Measurements from ENCODE around the gene CACNG4.

CACNG4 gene

DNA sequence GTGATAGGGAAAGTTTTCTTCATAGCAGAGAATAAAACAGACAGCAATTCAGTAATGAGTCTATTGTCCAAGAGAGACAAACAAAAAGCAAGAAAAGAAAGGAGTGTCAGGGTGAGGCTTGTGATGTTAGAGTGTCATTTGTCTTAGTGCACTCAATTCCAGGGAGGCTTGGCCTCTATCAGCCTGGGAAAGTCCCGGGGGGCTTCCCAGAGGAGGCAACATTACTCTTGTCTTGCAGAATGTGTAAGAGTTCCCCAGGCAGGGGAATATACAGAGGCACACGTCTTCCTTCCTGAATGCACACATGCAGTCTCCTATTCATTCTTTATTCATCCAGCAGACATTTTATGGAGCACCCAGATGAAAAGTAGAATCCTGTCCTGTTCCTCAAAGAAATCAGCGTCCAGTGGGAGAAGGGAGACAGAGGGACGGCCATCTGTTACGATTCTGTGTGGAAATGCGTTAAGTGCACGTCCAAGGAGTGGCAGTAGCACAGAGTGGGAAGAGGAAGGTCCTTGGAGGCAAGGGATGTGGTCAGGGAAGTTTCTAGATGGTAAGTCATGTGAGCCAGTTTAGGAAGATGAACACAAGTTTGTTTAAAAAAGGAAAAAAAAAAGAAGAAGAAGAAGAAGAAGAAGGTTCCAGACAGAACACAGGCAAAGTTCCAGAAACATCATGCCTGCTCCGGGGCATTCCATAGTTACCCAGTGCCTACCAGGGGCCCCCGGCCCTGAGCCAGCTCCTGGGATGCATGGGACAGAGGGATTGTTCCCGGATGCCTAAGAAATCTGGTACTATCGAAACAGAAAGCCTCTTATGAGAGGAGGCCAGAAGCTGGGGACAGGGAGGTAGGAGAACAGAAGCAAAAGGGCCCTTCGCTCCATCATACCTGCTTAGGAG, 21.1 kb downstream of the CACNG4 start:
- no peak for DNase-seq (ENCODE audit: low spot score)

DNA sequence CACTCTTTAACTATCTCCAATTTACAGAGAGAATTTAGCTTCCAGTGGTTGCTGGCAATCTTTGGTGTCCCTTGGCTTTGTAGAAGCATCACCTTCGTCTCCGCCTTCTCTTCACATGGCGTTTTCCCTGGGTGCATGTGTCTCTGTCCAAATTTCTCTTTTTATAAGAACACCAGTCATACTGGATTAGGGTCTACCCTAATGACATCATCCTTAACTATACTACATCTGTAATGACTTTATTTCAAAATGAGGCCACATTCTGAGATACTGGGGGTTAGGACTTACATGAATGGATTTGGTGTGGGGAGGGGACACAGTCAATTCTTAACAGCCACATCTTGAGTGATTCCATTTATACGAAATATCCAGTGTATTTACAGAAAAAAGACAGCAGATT, 22.2 kb downstream of the CACNG4 start:
- no peak for DNase-seq (ENCODE audit: low spot score)

DNA sequence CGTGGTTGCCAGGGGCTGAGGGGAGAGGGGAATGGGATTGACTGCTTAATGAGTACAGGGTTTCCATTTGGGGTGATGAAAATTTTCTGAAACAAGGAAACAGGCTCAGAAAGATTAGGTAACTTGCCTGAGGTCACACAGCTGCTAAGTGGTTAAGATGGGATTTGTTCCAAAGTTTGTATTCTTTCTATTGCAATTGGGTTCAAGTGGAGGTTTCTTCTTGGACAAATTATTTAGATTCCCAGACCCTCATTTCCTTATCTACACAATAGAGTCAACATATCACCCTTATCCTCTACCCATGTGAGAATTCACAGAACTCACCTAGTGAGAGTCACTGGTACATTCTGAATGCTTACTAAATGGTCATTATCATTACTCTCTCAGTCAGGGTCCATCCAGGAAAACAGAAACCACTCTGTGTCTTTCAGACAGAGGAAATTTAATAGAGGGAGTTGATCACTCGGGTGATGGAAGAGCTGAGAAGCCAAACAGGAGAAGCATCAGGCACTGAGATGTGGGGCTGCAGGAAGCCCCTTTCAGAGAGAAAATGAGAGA, 22.6 kb downstream of the CACNG4 start:
- no peak for DNase-seq (ENCODE audit: low spot score)

DNA sequence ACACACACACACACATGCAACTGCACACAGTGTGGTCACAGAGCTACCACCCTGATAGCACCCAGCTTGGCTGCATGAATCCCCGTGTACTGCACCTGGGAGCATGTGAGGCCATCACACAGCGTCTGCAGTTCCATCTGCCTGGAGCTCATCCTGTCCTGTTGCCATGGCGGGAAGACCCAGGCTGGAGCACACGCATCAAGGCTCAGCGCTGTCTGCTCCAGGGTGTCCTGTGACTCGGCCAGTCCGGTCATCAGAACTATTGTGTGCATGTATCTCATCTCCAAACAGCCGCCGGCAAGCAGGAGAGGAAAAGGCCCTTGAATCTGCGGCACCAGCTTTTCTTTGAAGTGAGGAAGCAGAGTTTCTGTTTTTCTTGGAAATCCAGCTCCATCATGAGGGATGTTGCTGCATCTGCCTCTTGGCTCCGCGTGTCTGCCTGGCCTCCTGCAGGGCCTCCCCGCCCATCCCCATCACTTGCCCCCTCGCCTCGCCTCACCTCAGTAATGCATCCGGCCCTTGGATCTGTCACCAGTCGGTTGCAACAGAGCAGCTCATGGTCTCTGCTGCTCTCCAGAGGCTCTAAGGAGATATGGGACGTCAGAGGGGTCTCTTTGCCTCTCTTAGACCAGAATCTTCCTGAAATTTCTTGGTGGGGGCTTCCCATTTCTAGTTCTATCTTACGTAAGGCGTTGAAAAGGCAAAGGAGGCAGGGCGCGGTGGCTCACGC, 23.7 kb downstream of the CACNG4 start:
- no peak for DNase-seq (ENCODE audit: low spot score)

DNA sequence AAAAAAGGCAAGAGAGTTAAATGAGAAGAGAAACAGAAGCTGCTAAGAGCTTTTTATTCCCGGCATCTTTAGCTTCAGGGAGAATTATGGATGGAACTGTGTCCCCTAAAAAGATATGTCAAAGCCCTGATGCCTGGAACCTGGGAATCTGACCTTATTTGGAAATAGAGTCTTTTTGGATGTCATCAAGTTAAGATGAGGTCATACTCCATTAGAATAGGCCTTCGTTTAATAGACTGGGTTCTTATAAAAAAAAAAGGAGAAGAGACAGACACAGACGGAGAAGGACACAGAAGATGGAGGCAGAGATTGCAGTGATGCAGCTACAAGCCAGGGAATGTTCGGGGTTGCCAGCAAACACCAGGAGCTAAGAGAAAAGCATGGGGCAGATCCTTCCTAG, 24.6 kb downstream of the CACNG4 start:
- no peak for DNase-seq (ENCODE audit: low spot score)

DNA sequence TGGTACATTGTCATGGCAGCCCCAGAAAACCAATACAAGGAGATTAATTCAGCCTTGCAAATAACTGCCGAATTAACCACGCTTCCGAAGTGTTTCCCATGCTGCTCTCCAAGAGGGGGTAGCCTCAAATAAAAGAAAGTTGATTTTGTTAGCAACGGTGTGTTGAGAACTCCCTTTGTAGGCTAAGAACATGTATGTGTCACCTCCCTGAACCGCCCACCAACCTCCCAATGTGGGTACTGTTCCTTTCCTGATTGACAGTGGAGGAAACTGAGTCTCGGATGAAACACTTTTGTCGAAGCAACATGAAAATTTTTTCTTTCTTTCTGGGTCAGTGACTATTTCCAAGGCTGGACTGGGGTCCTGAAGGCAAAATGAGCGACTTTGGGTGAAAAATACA, 25.1 kb downstream of the CACNG4 start:
- no peak for DNase-seq (ENCODE audit: low spot score)

DNA sequence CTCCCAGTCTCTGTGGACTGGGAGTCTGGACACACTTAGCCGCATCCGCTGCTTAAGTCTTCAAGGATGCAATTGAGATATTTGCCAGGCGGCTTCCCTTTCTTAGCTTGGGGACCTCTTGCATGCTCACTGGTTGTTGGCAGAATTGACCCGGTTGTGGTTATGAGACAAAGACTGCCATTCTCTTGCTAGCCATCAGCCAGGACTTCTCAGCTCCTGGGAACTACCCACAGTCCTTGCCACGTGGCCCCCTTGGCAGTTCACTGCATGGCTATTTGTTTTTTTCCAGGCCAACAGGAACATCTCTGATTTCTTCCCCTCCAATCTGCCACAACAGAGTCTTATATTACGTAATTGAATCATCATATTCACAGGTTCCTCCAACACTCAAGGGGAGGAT, 25.5 kb downstream of the CACNG4 start:
- DNase-seq (ENCODE audit: low spot score), result no peak

DNA sequence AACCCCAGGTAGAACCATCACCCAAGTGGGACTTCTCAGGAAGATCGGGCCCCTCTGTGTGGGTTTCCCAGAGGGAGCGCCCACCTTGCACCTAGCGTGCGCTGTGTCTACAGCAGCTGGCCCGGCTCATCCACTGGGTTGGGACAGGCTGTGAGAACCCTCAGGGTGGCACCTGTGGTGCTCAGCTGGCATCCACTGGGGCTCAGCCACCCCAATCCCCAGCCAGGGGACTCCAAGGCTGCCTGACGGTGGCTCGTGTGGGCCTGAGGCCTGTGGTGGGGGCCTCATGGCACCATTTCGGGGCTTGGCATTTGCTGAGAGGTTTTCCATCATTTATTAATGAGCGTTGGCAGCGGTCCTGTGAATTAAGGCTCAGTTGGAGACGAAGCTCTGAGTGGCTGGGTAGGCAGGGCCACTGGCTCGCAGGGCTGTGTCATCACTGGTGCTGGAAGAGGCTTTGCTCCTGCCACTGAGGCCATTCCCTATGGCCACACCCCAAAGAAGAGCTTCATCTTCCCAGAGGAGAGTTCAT, 28.5 kb downstream of the CACNG4 start:
- no peak for DNase-seq (ENCODE audit: low spot score)

DNA sequence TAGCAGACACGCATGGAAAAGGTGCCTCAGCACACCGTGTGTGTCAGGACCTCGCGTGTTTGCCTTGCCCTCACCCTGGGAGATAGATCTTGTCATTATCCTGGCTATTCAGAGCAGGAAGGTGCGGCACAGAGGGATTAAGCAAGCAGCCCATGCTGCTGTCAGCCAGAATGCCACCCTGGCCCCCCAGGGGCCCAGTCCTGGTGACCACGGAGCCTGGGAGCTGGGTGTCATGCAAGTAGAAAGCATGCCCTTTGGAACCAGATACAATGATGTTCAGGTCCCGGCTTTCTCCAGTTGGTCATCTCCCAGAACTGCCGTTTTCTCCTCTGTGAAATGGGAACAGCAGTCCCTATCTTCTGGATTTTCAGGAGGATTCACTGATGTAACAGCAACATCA, 29.9 kb downstream of the CACNG4 start:
- DNase-seq (ENCODE audit: low spot score), result no peak

DNA sequence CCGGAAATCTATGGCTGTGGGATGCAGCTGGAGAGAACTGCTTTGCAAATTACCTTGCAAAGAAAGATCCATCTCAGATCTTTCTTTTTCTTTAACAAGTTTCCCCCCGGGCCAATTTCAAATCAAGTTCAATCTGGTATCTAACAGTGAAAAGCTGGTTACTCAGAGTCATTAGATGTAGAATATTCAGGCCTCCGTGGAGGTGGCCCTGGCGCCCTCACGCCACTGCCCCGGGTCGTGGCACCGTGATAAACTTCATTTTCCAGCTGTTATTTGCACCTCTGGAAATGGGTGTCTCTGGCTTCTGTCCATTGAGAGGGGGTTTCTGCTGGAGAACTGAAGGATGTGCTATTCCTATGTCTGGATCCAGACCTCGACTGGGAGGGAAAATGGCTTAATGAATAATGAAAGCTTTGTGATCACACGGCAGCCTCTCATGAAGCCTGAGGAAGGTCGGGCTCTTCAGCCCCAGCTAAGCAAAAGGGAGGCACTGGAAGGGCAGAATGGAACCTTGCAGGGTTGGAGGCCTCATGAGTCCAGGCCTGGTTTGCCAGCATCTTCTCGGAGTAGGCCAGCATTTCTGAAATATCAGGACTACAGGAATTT, 30.5 kb downstream of the CACNG4 start:
- DNase-seq (ENCODE audit: low spot score), result no peak

DNA sequence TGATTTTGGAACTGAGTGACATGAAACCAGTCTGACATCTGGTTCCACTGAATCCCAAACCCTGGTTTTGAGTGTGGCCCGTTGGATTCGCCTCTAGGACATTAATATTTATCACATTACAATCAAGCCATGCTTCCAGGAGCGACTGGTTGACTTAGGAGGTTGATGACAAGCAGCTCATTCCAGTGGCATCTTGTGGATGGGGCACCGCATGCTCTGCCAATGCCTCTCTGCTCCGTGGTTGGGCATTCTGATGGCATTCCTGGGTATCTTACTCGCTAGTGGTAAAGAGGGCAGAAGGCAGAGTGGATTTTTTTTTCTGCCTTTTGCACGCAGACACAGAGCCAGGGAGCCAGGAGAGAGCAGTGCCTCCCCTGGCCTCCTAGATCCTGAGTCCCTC, 31.4 kb downstream of the CACNG4 start:
- DNase-seq (ENCODE audit: low spot score), result no peak

DNA sequence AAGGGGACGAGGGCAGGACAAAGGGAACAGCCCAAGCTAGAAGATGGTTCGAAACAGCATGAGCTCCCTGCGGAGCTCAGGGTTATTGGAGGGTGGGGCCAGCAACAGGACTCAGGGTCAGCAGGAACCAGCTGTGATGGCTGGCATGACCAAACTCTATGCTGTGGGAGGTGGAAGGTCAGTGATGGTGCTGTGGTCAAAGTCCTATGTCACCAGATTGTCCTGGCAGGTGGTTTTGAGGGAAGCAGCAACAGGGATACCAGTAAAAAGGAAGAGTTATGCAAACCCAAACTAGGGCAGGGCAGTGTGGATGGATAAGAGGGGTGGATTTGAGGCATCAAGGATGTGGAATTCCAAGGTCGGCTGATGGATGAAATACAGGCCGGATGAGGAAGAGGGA, 32.4 kb downstream of the CACNG4 start:
- no peak for DNase-seq (ENCODE audit: low spot score)

DNA sequence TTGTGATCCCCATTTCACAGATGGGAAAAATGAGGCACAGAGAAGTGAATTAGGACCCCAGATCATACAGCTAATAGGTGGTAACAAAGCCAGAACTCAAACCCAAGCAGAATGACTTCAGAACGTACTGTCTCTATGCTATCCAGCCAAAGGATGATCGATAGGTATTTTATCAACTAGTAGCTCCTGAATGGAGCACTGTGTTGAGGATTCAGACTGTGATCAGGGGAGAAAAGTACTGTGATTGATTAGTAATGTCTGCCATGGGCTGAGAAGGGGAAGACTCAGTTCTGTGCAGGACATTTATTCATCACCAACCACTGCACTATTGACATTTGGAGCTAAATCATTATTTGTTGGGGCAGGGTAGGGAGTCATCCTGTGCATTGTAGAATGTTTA, 38.7 kb downstream of the CACNG4 start:
- DNase-seq (ENCODE audit: low spot score), result no peak

DNA sequence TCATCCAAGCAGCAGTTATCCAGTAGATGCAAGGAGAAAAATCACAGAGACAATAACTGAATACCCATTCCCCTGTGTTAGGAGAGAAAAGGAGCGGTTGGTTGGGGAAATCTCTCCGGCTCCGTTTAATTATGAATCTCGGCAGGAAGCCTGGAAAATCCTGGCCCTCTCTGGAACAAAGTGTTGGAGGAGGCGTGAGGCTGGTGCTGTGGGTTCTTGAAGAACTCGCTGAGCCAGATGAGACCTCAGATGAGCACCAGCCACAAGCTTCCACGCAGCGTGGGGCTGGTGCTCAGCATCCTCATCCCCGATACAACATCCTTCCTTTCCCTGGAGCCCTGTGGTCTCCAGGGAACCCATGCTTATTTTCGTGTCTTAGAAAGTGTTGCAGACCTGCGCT, 39.7 kb downstream of the CACNG4 start:
- no peak for DNase-seq (ENCODE audit: low spot score)

DNA sequence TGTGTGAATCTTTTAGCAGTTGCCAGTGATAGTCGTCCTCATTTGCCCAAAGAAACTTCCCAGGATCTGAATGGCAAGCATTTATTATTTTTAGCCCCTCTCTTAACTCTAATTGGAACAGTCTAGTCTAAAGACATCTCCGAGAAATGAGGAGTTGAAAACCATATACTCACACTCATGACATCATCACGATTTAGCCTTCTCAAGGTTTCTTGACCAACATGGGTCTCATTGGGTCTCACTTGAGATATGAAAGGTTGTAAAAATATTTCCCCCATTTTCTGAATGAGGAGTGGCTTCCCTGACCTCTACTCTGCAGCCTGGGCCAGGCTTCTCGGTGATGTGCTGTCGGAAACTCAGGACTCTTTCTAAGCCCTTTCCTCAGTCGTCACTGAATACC, 42.8 kb downstream of the CACNG4 start:
- DNase-seq (ENCODE audit: low spot score), result no peak

DNA sequence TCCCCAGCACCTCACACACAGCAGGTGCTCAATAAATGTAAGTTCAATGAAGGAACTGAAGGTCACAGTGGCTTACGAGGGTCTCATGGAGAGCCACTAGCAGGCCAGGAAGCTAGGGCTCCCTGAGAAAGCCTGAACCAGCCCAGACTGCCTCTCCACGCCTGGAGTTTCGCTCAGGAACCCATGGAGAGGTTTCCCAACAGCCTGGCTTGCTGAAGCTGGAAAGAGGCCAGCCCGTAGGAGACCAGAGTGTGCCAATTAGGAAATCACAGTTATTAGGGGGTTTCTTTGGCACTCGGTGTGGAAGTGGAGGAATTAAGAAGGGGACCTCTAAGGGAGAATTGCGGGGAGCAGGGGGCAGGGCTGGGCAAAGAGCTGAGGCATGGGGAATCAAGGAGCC, 43.6 kb downstream of the CACNG4 start:
- DNase-seq (ENCODE audit: low spot score), result no peak

DNA sequence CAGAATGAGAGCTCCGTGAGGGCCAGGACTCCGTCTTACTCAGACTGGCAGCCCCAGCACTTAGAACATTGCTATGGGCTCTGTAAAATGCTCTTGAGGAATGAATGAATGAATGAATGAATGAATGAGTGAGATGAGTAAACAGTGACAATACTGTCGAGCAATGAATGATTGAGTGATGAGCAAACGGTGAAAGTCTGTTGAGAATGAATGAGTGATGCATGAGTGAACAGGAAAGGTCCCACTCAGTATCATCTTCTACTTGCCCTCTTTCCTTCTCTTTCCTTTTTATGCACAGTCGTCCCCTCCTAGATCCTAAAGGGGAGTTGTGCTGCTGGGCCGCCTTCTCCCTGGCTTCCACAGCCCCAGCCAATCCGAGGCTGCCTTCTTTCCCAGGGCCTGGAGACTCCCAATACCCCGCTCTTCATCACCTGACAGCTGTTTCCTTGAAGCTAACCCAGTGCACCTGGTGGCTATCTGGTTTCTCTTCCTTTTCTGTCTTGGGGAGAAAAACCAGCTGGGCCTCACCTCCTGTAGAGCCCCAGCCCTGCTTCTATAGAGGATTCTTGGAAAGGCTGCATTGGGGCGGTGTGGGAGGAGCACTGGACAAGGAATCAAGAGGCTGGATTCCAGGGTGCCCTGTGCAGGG, 47.1 kb downstream of the CACNG4 start:
- DNase-seq (ENCODE audit: low spot score), result no peak

DNA sequence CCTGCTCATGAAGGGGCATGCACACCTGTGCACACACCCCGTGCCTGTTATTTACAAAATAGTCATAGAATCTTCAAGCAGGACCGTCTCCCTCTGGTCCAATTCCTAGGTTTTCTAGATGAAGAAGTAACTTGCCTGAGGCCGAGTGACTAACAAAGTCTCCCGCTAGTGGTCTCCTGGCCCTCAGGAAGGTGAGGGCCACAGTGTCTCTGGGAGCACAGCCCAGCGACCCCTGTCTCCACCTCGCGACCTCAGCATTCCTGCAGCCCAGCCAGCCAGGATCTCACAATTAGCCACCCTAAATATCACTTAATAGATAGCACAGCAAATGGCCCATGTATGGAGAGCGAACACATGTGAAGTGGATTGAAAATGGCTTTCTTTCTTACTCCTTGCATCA, 49.4 kb downstream of the CACNG4 start:
- no peak for DNase-seq (ENCODE audit: low spot score)

DNA sequence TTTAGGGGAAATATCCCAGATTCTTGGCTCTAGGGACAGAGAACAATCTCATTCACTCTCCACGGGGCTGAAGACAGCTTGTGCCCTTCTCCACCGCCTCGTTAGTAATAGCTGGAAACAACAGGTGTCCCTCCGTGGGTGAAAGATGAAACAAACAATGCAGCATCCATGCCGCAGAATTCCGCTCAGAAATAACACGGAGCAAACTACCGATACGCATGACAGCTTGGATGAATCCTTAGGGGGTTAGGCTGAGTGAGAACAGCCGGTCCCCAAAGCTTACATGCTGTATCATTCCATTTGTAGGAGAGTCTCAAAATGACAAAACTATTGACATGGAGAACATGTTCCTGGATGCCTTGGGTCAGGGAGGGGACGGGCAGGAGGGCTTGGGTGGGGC, 50.5 kb downstream of the CACNG4 start:
- no peak for DNase-seq (ENCODE audit: low spot score)

DNA sequence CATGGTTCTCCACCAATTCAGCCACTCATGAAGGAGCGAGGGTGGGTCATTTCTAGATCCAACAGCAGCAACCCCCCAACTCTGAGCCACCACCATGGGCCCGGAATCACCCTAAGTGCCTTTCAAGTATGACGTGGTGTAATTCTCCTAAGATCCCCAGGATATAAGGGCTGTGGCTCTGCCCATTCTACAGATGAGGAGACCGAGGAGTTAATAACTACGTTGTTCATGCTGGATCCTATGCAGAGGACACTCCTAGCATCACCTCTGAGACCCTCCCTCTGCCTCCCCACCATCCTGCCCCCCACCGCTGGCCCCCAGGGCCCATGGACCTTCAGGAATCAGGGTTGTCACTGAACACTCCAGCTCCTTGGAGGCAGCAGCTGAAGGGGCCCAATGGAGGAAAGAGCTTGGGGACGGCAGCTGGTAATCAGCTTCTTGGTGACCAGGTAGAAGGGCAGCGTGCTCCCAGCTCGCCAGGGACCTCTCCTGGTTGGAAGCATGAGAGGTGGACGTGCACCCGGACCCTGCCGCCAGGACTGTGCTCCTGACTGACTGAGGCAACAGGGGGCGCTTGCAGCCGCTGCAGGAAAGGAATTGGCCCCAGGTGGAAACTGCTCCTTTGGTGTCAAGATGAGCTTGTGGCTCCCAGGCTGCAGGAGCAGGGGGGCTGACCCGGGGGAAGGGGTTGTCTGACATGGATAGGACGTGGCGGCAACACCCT, 51.7 kb downstream of the CACNG4 start:
- no peak for DNase-seq (ENCODE audit: low spot score)

DNA sequence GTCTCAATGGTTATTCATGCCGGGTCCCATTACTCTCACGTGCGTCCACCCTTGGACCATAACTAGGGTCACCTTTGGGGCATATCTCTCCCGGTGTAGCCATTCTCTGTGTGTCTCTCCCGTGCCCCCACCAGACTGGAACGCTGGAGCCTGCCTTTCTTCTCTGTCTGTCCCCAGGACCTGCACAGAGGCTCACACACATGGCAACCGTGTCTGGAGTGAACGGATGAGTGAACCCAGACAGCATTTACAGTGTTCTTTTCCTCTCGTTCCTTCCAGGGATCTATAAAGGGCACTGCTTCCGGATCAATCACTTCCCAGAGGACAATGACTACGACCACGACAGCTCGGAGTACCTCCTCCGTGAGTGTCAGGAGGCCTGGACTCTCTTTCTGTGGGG, 53.4 kb downstream of the CACNG4 start:
- no peak for DNase-seq (ENCODE audit: low spot score)

Measured in hepatic stellate cell (primary cell).